ENCODE measurements around the gene TUBB1. TPM values are rescaled to one million over a fixed set of nuclear protein-coding genes. Genes with fewer than 3 reads are reported as not detected.

TUBB1 gene
- total and polyA plus RNA-seq, 2 of the 13 experiments (the other 11 are each of a cell fraction or from before 2014, with no cell fraction given) = 0.11 to 57.6 TPM

- TSS peak; percentile 99 for BruUV-seq (replicated peaks)
- Histone ChIP-seq H2AFZ (ENCODE audit: low read length) (peak overlapping the region; percentile 86), H3K4me2 (ENCODE audit: low read depth, low read length) (peak overlapping the region; percentile 92), H3K4me3 (replicated peaks in 1 of 3; ENCODE audit: insufficient read depth in 1 of 3, low read depth in 2 of 3, low read length in 3 of 3) (peak overlapping the region; percentile 54 to 97 (median 65)), H3K27ac (ENCODE audit: extremely low read length, insufficient read depth, low read length) (peak overlapping the region; percentile 63), H3K36me3 (replicated peaks in 1 of 2; ENCODE audit: control insufficient read depth in 1 of 2, insufficient read depth in 2 of 2, low read length in 2 of 2) (peaks cover 7 to 18% of the 10 kb centered on the region in 2 experiments; a peak in 4 of 5 replicates), H3K79me2 (ENCODE audit: insufficient read depth, low read length) (peaks cover 44% of the 10 kb centered on the region), H4K20me1 (ENCODE audit: insufficient read depth, low read length) (peaks cover 10% of the 10 kb centered on the region; the same call in 1 of the 2 replicates), H3K9ac (ENCODE audit: insufficient read depth, low read depth, low read length) (peak overlapping the region; percentile 72), H3K9me3 (ENCODE audit: low read length) (no peaks in the 10 kb centered on the region), H3K27me3 (ENCODE audit: control insufficient read depth in 1 of 2, insufficient read depth in 2 of 2, low read length in 2 of 2) (no peaks in the 10 kb centered on the region; a peak in 1 of 5 replicates), H3K4me1 (ENCODE audit: insufficient read depth, low read length) (peaks cover 47% of the 10 kb centered on the region)
- intact Hi-C loops (cut with micrococcal nuclease; ENCODE audit: unreplicated experiment) (loop anchor here (1.0 to 5.0 kb wide), 4 partner anchors 16 to 140 kb away; partner anchors contain the start of gene NELFCD), in situ Hi-C loops (cut with HindIII; ENCODE audit: extremely low pct_ligation_motif_present, low pct_unique_long_range_greater_than_20kb) (no loop called here)
- FAIRE-seq (no peak), ATAC-seq (peak; percentile 66), DNase-seq (ENCODE audit: low spot score) (peak; percentile 54)
- under 1% methylated on average over 13 of the region's 13 CpGs for WGBS (ENCODE audit: low lambda C conversion rate)
- CTCF ChIA-PET (ENCODE audit: low intra/inter-chr PET ratio, low total read pairs) = no interaction called here
- POLR2A ChIA-PET = interaction anchor here (0.8 to 3.7 kb wide), 28 partner anchors 8 to 644 kb away, joined by 3 to 68 read pairs (median 7); partner anchors contain the start of genes NELFCD, PRELID3B, TUBB1 and VAPB
- TF ChIP-seq ZNF816 (CRISPR knock-in tag; IDR thresholded peaks at IDR 0.05; ENCODE audit: borderline replicate concordance) (peak; percentile 18; the same call in 1 of the 2 replicates), RNF2 (conservative IDR thresholded peaks at IDR 0.05; ENCODE audit: low read depth) (peak; percentile 85; the same call in 1 of the 2 replicates), ZNF652 (CRISPR knock-in tag; IDR thresholded peaks at IDR 0.05; ENCODE audit: borderline replicate concordance, low read depth) (no peak), ZNF414 (CRISPR knock-in tag; IDR thresholded peaks at IDR 0.05) (no peak), CREB1 (IDR thresholded peaks at IDR 0.05) (no peak), CREB1 (CRISPR knock-in tag; IDR thresholded peaks at IDR 0.05) (0 out of 2 replicates have a peak, but pooled peaks have one; percentile 34), ZNF878 (CRISPR knock-in tag; IDR thresholded peaks at IDR 0.05) (peak; percentile 98; the same call in 1 of the 2 replicates), ZNF720 (CRISPR knock-in tag; IDR thresholded peaks at IDR 0.05) (peak; percentile 19; the same call in 1 of the 2 replicates), NFE2L2 (IDR thresholded peaks at IDR 0.05; ENCODE audit: low read length) (0 out of 2 replicates have a peak, but pooled peaks have one; percentile 3), ZNF501 (CRISPR knock-in tag; IDR thresholded peaks at IDR 0.05) (0 out of 2 replicates have a peak, but pooled peaks have one; percentile 14), ZNF124 (CRISPR knock-in tag; IDR thresholded peaks at IDR 0.05) (0 out of 2 replicates have a peak, but pooled peaks have one; percentile 6), KLF16 (CRISPR knock-in tag; IDR thresholded peaks at IDR 0.05) (peak in 1 of 2 experiments; percentile 69; a peak in 1 of 4 replicates), CREBL2 (CRISPR knock-in tag; IDR thresholded peaks at IDR 0.05; ENCODE audit: borderline replicate concordance) (peak; percentile 2; the same call in 1 of the 2 replicates)
- TF ChIP-seq, protein P1, sequence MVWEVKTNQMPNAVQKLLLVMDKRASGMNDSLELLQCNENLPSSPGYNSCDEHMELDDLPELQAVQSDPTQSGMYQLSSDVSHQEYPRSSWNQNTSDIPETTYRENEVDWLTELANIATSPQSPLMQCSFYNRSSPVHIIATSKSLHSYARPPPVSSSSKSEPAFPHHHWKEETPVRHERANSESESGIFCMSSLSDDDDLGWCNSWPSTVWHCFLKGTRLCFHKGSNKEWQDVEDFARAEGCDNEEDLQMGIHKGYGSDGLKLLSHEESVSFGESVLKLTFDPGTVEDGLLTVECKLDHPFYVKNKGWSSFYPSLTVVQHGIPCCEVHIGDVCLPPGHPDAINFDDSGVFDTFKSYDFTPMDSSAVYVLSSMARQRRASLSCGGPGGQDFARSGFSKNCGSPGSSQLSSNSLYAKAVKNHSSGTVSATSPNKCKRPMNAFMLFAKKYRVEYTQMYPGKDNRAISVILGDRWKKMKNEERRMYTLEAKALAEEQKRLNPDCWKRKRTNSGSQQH (CRISPR knock-in tag; IDR thresholded peaks at IDR 0.05; ENCODE audit: low read depth) = no peak
- TF ChIP-seq, protein P2, sequence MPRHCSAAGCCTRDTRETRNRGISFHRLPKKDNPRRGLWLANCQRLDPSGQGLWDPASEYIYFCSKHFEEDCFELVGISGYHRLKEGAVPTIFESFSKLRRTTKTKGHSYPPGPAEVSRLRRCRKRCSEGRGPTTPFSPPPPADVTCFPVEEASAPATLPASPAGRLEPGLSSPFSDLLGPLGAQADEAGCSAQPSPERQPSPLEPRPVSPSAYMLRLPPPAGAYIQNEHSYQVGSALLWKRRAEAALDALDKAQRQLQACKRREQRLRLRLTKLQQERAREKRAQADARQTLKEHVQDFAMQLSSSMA (CRISPR knock-in tag; IDR thresholded peaks at IDR 0.05) = peak; percentile 6; the same call in 1 of the 2 replicates
- TF ChIP-seq, protein P3, sequence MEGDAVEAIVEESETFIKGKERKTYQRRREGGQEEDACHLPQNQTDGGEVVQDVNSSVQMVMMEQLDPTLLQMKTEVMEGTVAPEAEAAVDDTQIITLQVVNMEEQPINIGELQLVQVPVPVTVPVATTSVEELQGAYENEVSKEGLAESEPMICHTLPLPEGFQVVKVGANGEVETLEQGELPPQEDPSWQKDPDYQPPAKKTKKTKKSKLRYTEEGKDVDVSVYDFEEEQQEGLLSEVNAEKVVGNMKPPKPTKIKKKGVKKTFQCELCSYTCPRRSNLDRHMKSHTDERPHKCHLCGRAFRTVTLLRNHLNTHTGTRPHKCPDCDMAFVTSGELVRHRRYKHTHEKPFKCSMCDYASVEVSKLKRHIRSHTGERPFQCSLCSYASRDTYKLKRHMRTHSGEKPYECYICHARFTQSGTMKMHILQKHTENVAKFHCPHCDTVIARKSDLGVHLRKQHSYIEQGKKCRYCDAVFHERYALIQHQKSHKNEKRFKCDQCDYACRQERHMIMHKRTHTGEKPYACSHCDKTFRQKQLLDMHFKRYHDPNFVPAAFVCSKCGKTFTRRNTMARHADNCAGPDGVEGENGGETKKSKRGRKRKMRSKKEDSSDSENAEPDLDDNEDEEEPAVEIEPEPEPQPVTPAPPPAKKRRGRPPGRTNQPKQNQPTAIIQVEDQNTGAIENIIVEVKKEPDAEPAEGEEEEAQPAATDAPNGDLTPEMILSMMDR (CRISPR knock-in tag; IDR thresholded peaks at IDR 0.05) = peak; percentile 18
- TF ChIP-seq, protein P4, sequence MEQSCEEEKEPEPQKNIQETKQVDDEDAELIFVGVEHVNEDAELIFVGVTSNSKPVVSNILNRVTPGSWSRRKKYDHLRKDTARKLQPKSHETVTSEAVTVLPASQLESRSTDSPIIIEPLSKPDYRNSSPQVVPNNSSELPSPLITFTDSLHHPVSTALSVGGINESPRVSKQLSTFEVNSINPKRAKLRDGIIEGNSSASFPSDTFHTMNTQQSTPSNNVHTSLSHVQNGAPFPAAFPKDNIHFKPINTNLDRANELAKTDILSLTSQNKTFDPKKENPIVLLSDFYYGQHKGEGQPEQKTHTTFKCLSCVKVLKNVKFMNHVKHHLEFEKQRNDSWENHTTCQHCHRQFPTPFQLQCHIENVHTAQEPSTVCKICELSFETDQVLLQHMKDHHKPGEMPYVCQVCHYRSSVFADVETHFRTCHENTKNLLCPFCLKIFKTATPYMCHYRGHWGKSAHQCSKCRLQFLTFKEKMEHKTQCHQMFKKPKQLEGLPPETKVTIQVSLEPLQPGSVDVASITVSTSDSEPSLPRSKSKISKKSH (CRISPR knock-in tag; IDR thresholded peaks at IDR 0.05; ENCODE audit: borderline replicate concordance) = no peak
These were observed 13.5 kb downstream of the TUBB1 start for GRCh38 chr20:59032713-59033059.
